ENCODE results near the gene LSMEM2.

LSMEM2 gene

GRCh38 chr3:50278880-50279224 lies at the start of gene LSMEM2:
LSMEM2 (plus strand) TSS chr3:50279087; CDS start chr3:50279114, 27 bp downstream.
- no peaks in the 10 kb centered on the region for H3K36me3 ChIP-seq (ENCODE audit: insufficient read depth, low read length)
- no peak within 1 kb of the TSS for H3K4me3 ChIP-seq (ENCODE audit: low read length)
- H3K9me3 ChIP-seq (ENCODE audit: low read length): no peaks in the 10 kb centered on the region
- H2AFZ ChIP-seq (ENCODE audit: low read depth, low read length): no peak within 1 kb of the TSS
- no peaks in the 10 kb centered on the region for H3K4me1 ChIP-seq (ENCODE audit: insufficient read depth, low read length)
- no peaks in the 10 kb centered on the region for H3K27me3 ChIP-seq (ENCODE audit: insufficient read depth, low read length)

GRCh38 chr3:50229490-50229889 lies 49.4 kb upstream of the LSMEM2 start:
- Histone ChIP-seq H3K36me3 (ENCODE audit: insufficient read depth, low read length) (no peaks in the 10 kb centered on the region), H2AFZ (ENCODE audit: low read depth, low read length) (no peak overlapping the region), H3K27me3 (ENCODE audit: insufficient read depth, low read length) (no peaks in the 10 kb centered on the region), H3K4me3 (ENCODE audit: low read length) (no peak overlapping the region), H3K9me3 (ENCODE audit: low read length) (no peaks in the 10 kb centered on the region), H3K4me1 (ENCODE audit: insufficient read depth, low read length) (peaks cover 32% of the 10 kb centered on the region)

- H3K4me1 ChIP-seq (ENCODE audit: insufficient read depth, low read length): peaks cover 35% of the 10 kb centered on the region
- H2AFZ ChIP-seq (ENCODE audit: low read depth, low read length): no peak overlapping the region
- H3K9me3 ChIP-seq (ENCODE audit: low read length): no peaks in the 10 kb centered on the region
- H3K27me3 ChIP-seq (ENCODE audit: insufficient read depth, low read length): no peaks in the 10 kb centered on the region
- H3K4me3 ChIP-seq (ENCODE audit: low read length): no peak overlapping the region
- no peaks in the 10 kb centered on the region for H3K36me3 ChIP-seq (ENCODE audit: insufficient read depth, low read length)
These were observed 48.6 kb upstream of the LSMEM2 start for GRCh38 chr3:50230104-50230793.

- no peaks in the 10 kb centered on the region for H3K27me3 ChIP-seq (ENCODE audit: insufficient read depth, low read length)
- no peak overlapping the region for H3K4me3 ChIP-seq (ENCODE audit: low read length)
- peaks cover 38% of the 10 kb centered on the region for H3K4me1 ChIP-seq (ENCODE audit: insufficient read depth, low read length)
- H2AFZ ChIP-seq (ENCODE audit: low read depth, low read length): no peak overlapping the region
- no peaks in the 10 kb centered on the region for H3K36me3 ChIP-seq (ENCODE audit: insufficient read depth, low read length)
- no peaks in the 10 kb centered on the region for H3K9me3 ChIP-seq (ENCODE audit: low read length)
These were observed 48.1 kb upstream of the LSMEM2 start for GRCh38 chr3:50230794-50231125.

GRCh38 chr3:50231581-50231980 lies 47.3 kb upstream of the LSMEM2 start:
- H3K9me3 ChIP-seq (ENCODE audit: low read length): no peaks in the 10 kb centered on the region
- no peaks in the 10 kb centered on the region for H3K36me3 ChIP-seq (ENCODE audit: insufficient read depth, low read length)
- H3K4me3 ChIP-seq (ENCODE audit: low read length): no peak overlapping the region

GRCh38 chr3:50232303-50232702 lies 46.6 kb upstream of the LSMEM2 start:
- Histone ChIP-seq H3K36me3 (ENCODE audit: insufficient read depth, low read length) (no peaks in the 10 kb centered on the region), H2AFZ (ENCODE audit: low read depth, low read length) (no peak overlapping the region), H3K9me3 (ENCODE audit: low read length) (no peaks in the 10 kb centered on the region), H3K4me1 (ENCODE audit: insufficient read depth, low read length) (peaks cover 34% of the 10 kb centered on the region), H3K27me3 (ENCODE audit: insufficient read depth, low read length) (no peaks in the 10 kb centered on the region), H3K4me3 (ENCODE audit: low read length) (no peak overlapping the region)

More at GRCh38 chr3:50231581-50231980, 47.3 kb upstream of the LSMEM2 start:
- H3K4me1 ChIP-seq (ENCODE audit: insufficient read depth, low read length): peaks cover 38% of the 10 kb centered on the region
- no peak overlapping the region for H2AFZ ChIP-seq (ENCODE audit: low read depth, low read length)
- no peaks in the 10 kb centered on the region for H3K27me3 ChIP-seq (ENCODE audit: insufficient read depth, low read length)

GRCh38 chr3:50233176-50233575 lies 45.7 kb upstream of the LSMEM2 start:
- no peaks in the 10 kb centered on the region for H3K36me3 ChIP-seq (ENCODE audit: insufficient read depth, low read length)
- no peak overlapping the region for H3K4me3 ChIP-seq (ENCODE audit: low read length)
- H3K9me3 ChIP-seq (ENCODE audit: low read length): no peaks in the 10 kb centered on the region
- H2AFZ ChIP-seq (ENCODE audit: low read depth, low read length): no peak overlapping the region
- peaks cover 36% of the 10 kb centered on the region for H3K4me1 ChIP-seq (ENCODE audit: insufficient read depth, low read length)
- H3K27me3 ChIP-seq (ENCODE audit: insufficient read depth, low read length): no peaks in the 10 kb centered on the region

GRCh38 chr3:50235716-50236483 lies 43.0 kb upstream of the LSMEM2 start, which contains the start of gene GNAI2:
GNAI2 (plus strand) TSS chr3:50236204; CDS start chr3:50236336, 132 bp downstream.
- Histone ChIP-seq H3K4me3 (ENCODE audit: low read length) (peak within 1 kb of the TSS; percentile 94), H3K27me3 (ENCODE audit: insufficient read depth, low read length) (no peaks in the 10 kb centered on the region), H2AFZ (ENCODE audit: low read depth, low read length) (no peak within 1 kb of the TSS), H3K36me3 (ENCODE audit: insufficient read depth, low read length) (peaks cover 7% of the 10 kb centered on the region), H3K4me1 (ENCODE audit: insufficient read depth, low read length) (peaks cover 56% of the 10 kb centered on the region), H3K9me3 (ENCODE audit: low read length) (no peaks in the 10 kb centered on the region)

- Histone ChIP-seq H3K4me3 (ENCODE audit: low read length) (peak overlapping the region; percentile 94), H3K27me3 (ENCODE audit: insufficient read depth, low read length) (no peaks in the 10 kb centered on the region), H2AFZ (ENCODE audit: low read depth, low read length) (no peak overlapping the region), H3K36me3 (ENCODE audit: insufficient read depth, low read length) (peaks cover 7% of the 10 kb centered on the region), H3K4me1 (ENCODE audit: insufficient read depth, low read length) (peaks cover 63% of the 10 kb centered on the region), H3K9me3 (ENCODE audit: low read length) (no peaks in the 10 kb centered on the region)
These were observed 42.3 kb upstream of the LSMEM2 start for GRCh38 chr3:50236484-50237132.

- Histone ChIP-seq H3K36me3 (ENCODE audit: insufficient read depth, low read length) (peaks cover 7% of the 10 kb centered on the region), H3K4me3 (ENCODE audit: low read length) (peak overlapping the region; percentile 94), H3K27me3 (ENCODE audit: insufficient read depth, low read length) (no peaks in the 10 kb centered on the region), H3K4me1 (ENCODE audit: insufficient read depth, low read length) (peaks cover 69% of the 10 kb centered on the region), H2AFZ (ENCODE audit: low read depth, low read length) (no peak overlapping the region), H3K9me3 (ENCODE audit: low read length) (no peaks in the 10 kb centered on the region)
These were observed 41.7 kb upstream of the LSMEM2 start for GRCh38 chr3:50237133-50237651.

GRCh38 chr3:50237754-50238548 lies 40.9 kb upstream of the LSMEM2 start:
- peak overlapping the region; percentile 94 for H3K4me3 ChIP-seq (ENCODE audit: low read length)
- no peaks in the 10 kb centered on the region for H3K9me3 ChIP-seq (ENCODE audit: low read length)
- H3K36me3 ChIP-seq (ENCODE audit: insufficient read depth, low read length): peaks cover 10% of the 10 kb centered on the region
- H2AFZ ChIP-seq (ENCODE audit: low read depth, low read length): no peak overlapping the region
- H3K4me1 ChIP-seq (ENCODE audit: insufficient read depth, low read length): peaks cover 69% of the 10 kb centered on the region
- H3K27me3 ChIP-seq (ENCODE audit: insufficient read depth, low read length): no peaks in the 10 kb centered on the region

- peaks cover 64% of the 10 kb centered on the region for H3K4me1 ChIP-seq (ENCODE audit: insufficient read depth, low read length)
- H3K36me3 ChIP-seq (ENCODE audit: insufficient read depth, low read length): peaks cover 14% of the 10 kb centered on the region
- H3K4me3 ChIP-seq (ENCODE audit: low read length): peak overlapping the region; percentile 94
- H2AFZ ChIP-seq (ENCODE audit: low read depth, low read length): no peak overlapping the region
- H3K27me3 ChIP-seq (ENCODE audit: insufficient read depth, low read length): no peaks in the 10 kb centered on the region
- H3K9me3 ChIP-seq (ENCODE audit: low read length): no peaks in the 10 kb centered on the region
These were observed 40.3 kb upstream of the LSMEM2 start for GRCh38 chr3:50238549-50239026.
